GM21825 (cell line): Measurements from ENCODE around the gene FBXL13.
"Not testable (repeated sequence)": the region's sequence is repeated elsewhere in the genome, so short reads cannot be mapped to it uniquely, and the experiment has no call there.

Experiments
- ATAC-seq: cut with Tn5 transposase; IDR thresholded peaks from one replicate; pipeline ENCODE4 v1.9.1; 2021; ENCODE audit warnings: mild to moderate bottlenecking, moderate library complexity; ENCODE audit not compliant: unreplicated experiment

Gene FBXL13

DNA sequence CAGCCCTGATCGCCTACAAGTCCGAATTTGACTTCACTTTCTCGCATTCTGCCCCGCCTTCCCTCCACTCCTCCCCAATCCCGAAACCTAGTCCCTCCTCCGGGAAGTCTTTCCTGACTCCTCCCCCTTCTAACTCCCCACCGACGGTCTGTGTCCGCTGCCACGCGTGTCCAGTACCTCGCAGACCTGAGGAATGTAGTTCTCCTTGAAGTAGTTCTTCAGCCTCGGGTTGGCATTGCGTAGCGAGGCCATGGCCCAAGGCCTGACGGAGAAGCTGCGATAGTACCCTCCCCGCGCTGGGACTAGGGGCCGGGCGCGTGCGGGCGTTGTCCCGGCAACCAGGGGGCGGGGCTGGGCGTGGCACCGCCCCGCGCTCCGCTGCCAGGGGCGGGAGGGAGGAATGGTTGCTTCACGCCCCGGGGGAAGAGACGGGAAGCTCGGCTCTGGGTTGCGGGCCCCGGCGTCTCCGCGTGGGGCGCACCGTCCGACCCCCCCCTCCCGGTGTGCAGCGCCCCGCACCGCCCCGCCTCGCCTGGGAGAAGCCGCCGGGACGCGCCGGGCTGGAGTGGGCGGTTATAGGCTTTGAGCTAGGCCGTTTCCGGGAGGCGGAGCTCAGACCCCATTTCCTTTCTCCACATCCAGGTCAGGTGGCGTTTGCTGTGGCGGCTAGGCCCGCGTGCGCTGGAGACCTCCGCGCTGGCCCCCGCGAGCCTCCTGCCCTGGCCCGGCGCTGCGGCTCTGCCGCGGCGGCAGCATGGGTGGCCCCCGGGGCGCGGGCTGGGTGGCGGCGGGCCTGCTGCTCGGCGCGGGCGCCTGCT, at the start of gene FBXL13, which contains the start of gene ARMC10:
TSS of gene FBXL13 (minus strand) at position 278 of the 818 bp plus-strand sequence.
TSS of gene ARMC10 (plus strand) at position 622 of the 818 bp plus-strand sequence. CDS start at position 755, 133 bp downstream.
- ATAC-seq, result peak; percentile 89

- no peak for ATAC-seq
Observed at GRCh38 chr7:103123529-103123928, 48.9 kb upstream of the FBXL13 start.

DNA sequence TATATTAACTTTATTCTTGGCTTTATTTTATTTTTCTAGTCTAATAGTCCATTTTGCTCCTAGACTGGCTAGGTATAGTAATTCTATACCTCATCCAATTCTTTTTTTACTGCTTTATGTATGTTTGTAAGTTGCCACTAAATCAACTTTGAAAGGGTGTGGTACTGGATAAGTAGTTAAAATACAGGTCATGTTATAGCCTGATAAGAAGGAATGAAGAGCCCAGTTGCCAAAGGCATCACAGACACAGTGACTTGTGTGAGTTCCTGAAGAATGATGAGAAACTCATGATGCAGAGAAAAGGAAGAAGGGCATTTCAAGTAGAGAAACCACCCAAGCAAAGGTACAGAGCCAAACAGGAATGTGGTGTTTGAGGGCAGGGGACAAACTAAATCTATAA, 47.0 kb upstream of the FBXL13 start:
- no peak for ATAC-seq

DNA sequence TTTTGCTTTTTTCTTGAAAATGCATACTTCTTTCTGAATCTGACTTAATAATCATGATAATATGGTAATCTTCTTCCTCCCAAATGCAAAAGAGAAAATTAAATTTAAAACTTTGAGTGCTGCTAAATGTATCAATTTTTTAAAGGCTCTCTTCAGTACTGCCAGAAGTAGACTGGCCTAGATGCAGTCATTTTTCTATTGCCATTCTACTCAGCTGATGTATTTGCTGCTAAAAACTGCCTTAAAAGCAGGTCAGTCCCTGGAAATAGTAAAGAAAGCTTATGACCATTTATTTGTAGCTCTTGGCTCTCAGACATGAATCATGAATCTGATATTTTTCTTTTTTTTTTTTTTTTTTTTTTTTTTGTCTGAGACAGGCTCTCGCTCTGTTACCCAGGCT, 45.8 kb upstream of the FBXL13 start:
- no peak for ATAC-seq

GRCh38 chr7:103119791-103120291, 45.2 kb upstream of the FBXL13 start:
- ATAC-seq, result no peak

DNA sequence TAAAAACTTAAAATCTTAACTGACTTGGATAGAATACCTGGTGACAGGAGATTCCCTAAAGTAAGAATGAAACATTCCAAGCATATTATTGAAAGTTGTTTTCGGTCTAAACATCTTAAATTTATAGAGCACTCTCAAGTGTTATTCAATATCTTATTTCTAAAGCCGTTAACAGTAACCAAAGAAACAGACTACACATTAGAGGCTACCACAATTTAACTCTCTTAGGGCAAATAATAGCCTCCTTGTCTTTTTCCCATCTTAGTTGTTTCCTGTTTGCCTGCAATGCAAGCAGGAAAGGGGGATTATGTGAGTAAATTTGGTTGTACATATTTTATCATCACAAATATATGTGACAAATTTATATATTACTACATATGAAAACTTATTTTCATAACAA, 42.9 kb upstream of the FBXL13 start:
- no peak for ATAC-seq

DNA sequence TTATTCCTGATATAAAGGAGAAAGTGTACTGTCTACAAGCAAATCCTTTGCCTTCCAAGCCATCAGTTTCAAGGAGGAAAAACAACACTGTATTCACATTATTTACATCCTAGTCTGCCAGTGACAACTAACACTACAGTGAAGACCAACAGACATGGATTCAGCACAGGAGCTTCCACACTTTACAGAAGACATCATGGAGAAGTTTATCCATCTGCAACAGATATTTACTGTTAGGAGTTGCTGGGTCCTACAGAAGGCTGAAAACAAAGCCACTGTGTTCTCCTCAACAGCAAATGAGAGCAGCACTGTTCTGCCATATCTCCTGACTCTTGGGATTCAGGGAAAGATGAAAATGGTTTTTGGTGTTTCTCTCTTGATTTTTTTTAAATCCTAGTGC, 42.4 kb upstream of the FBXL13 start:
- no peak for ATAC-seq

DNA sequence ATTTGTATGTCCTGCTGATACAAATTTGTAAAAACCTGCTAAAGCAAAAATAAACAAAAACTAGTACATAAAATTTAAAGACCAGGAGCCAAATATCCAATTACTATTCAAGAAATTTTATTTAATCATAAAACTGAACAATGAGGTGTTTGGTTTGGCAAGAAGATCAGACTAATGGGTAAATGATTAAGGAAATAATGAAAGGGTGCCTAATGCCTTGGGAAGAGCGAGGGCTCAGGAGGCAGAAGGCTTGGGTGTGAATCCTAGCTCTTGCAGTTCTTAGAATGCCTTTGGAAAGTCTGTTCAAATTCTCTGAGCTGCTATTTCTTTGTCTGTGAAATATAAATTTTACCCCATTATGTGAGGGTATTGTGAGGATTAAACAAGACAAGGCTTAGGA, 41.9 kb upstream of the FBXL13 start:
- no peak for ATAC-seq

DNA sequence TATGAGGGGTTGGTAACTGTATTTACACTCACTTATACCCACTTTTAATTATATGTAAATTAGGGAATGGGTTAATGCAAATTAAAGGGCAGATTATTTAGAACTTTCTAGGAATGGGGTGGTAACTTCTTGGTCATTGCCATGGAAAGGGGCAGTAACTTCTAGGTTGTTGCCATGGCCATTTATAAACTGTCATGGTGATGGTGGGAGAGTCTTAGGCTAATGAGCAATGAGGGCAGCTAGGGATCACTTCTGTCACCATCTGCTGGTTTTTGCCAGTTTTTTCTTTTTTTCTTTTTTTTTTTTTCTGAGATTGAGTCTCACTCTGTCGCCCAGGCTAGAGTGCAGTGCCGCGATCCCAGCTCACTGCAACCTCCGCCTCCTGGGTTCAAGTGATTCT, 41.2 kb upstream of the FBXL13 start:
- no peak for ATAC-seq

- no peak for ATAC-seq
Observed at GRCh38 chr7:103114576-103115008, 40.0 kb upstream of the FBXL13 start.

GRCh38 chr7:103113164-103113563, 38.6 kb upstream of the FBXL13 start:
- no peak for ATAC-seq

DNA sequence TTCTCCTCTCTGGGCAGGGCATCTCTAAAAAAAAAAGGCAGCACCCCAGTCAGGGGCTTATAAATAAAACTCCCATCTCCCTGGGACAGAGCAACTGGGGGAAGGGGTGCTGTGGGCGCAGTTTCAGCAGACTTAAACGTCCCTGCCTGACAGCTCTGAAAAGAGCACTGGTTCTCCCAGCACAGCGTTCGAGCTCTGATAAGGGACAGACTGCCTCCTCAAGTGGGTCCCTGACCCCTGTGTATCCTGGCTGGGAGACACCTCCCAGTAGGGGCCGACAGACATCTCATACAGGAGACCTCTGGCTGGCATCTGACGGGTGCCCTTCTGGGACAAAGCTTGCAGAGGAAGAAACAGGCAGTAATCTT, 32.1 kb upstream of the FBXL13 start:
- ATAC-seq, result not testable (repeated sequence)

GRCh38 chr7:103106005-103106702, 31.6 kb upstream of the FBXL13 start:
- ATAC-seq, result no peak

DNA sequence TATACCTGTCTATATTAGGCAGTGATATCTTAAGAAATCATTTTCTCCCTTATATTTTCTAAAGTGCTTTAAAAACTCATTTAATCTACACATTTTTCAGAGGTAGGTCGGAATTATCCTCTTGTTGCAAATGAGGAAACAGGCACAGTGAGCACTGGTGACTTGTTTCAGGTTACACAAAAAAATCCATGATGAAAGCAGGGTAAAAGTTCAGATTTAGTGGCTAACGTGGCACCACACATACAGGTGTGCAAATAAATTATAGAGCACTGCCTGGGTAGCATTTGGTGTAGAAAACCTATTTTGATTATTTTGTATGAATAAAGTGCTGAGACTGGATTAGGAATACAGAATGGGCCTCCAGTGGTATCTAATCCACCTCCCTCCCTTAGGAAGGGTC, 26.9 kb upstream of the FBXL13 start:
- ATAC-seq, result no peak

DNA sequence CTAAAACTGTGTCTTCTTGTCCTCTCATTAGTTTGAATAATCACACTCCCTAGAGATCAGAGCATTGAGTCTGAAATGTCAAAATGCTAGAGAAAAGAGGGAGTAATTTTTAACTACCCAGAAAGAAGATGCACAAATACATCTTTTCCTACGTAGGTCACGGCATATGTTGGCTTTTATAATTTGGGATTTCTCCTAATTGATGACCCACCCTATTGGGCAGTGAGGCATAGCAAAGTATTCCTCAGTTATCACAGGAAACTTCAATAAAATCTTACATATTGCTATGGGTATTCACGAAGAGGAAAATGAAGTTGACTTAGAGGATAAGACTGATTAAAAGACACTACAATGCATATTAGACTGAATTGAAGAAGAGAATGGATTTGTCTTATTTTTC, 25.8 kb upstream of the FBXL13 start:
- ATAC-seq, result no peak

- ATAC-seq, result no peak
Observed at GRCh38 chr7:103097041-103097440, 22.4 kb upstream of the FBXL13 start.

- not testable (repeated sequence) for ATAC-seq
Observed at GRCh38 chr7:103095558-103095957, 21.0 kb upstream of the FBXL13 start.

- ATAC-seq, result no peak
Observed at GRCh38 chr7:103094102-103094501, 19.5 kb upstream of the FBXL13 start.

DNA sequence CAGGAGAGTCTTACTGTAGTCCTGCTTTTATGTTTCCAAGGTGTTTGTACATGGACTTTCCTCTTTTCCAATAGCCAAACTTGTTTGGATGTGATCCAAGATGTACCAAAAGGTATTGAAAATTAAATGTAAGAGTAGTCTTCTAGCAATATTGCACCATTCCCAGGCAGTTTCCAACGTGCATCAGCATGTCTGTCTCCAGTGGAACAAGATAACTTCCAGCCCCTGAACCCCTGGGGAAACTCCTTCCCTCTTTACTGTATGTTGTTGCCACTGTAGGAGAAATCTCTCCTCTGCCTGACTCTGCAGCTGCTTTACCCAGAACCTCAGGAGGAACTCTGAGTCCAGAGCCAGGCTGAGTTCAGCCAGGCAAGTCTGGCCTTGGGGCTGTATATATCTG, 18.8 kb upstream of the FBXL13 start:
- ATAC-seq, result no peak

DNA sequence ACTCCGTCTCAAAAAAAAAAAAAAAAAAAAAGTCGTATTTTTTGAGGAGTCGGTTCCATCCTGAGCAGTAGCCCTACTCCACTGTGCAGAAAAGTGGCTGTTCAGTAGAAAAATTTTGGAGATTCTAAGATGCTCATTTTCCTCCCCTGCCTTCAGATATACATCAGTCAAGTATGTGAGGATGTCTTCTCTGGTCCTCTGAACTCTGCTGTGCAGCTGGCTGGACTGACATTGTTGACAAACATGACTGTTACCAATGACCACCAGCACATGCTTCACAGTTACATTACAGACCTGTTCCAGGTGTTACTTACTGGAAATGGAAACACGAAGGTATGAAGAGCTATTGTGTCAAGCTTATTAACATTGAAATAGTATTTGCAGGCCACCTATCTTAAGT, 17.7 kb upstream of the FBXL13 start:
- not testable (repeated sequence) for ATAC-seq

- no peak for ATAC-seq
Observed at GRCh38 chr7:103083210-103083609, 8.6 kb upstream of the FBXL13 start.

DNA sequence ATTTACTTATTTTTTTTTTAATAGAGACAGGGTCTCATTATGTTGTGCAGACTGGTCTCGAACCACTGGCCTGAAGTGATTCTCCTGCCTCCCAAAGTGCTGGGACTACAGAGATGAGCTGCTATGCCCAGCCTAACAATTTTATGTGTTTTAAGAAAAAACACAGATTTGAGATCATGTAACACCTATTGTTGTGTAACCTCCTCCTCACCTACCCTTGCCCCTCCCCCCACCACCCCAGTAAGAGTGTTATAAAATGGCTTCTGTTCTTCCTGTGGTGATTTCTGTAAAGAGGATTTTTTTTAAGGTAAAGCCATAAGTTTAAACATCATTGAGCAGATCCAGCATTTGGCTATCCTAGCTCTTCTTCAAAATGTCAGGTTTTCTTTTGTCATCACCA, 7.9 kb upstream of the FBXL13 start:
- no peak for ATAC-seq
